ENCODE results near the gene EIF5A2.

DNA sequence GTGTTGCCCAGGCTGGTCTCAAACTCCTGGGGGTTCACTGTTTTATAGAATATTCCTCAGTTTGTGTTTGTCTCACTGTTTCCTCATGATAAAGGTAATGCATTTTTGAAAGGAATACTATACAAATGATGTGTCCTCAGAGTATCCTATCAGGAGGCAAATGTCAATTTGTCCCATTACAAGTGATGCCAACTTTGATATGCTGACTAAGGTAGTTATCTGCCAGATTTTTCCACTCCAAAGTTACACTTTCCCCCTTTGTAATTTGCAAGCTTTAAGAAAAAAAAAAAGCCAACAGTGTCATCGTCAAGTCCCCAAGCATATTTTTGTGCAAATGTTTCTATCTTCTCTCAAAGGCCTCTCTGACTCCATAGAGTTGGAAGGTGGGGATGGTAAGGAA lies 9.0 kb downstream of the EIF5A2 start:
- TF ChIP-seq CTCF (IDR thresholded peaks at IDR 0.05 in 4 of 5, conservative IDR thresholded peaks at IDR 0.05 in 1 of 5) (no peak), POLR2A (IDR thresholded peaks at IDR 0.05) (no peak)
